GM18868 (cell line): ENCODE data around the gene NEAT1.
"Not testable (repeated sequence)": the region's sequence is repeated elsewhere in the genome, so short reads cannot be mapped to it uniquely, and the experiment has no call there.

Experiments used
- ATAC-seq: cut with Tn5 transposase; IDR thresholded peaks from one replicate; pipeline ENCODE4 v1.9.1; 2021; ENCODE audit warnings: mild to moderate bottlenecking, moderate library complexity; ENCODE audit not compliant: unreplicated experiment

Gene NEAT1

GRCh38 chr11:65404638-65405339, 17.8 kb upstream of the NEAT1 start:
- no peak for ATAC-seq

GRCh38 chr11:65410936-65411680, 11.5 kb upstream of the NEAT1 start:
- no peak for ATAC-seq

DNA sequence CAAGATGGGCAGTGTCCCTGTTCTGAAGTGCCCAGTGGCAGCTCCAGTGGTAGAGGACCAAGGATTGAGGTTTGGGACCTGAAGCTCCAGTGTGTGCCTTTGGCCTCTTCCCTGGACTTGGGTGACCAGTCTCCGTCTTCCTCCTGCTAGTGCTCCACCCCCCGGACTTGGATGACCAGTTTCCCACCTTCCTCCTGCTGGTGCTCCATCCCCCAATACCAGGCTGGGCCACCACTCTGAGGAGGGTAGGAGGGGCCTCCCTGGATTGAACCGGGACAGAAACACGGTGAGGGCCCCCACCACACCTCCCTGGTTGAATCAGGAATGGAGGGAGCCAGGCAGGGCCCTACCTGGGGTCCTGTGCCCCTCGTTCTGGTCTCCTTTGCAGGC, 10.9 kb upstream of the NEAT1 start:
- ATAC-seq = no peak

- no peak for ATAC-seq
Observed at GRCh38 chr11:65412271-65413076, 10.1 kb upstream of the NEAT1 start.

GRCh38 chr11:65413077-65413664, 9.4 kb upstream of the NEAT1 start:
- ATAC-seq = not testable (repeated sequence)

GRCh38 chr11:65414776-65415498, 7.7 kb upstream of the NEAT1 start:
- ATAC-seq = no peak

DNA sequence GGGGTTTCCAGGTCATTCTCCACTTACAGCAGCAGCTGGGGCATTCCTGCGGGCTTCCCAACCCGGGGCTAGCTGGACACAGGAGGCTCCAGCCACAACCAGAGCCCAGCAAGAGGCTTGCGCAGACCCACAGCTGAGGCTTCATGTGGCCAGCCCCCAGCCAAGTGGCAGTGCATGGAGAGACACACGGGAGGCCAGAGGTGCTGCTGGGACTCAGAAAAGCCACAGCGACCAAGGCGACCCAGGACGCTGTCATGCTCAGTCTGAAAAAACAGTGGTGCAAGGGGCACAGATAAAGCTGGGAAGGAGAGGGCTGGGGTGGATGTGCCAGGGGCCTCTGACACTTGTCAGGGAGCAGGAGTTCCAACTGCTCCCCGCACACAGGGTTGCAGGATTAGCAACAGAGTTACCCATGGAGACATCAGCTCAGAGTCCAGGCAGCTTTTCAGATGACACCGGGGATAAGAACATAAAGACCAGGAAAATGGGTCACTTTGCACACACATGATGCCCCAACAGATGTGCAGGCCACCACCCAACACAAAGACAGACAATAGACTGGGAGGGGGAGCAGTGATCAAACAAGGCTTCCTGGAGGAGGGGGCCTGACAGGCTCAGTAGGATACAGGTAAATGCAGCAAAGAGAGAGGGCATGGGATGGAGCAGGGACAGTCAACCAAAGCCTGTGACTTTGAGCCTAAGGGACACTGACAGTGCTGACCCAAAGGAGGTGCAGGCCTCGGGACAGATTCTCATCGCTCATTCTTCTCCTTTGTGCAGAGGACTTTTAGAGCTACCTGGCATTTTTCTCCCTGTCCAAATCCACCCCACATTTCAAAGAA, 6.9 kb upstream of the NEAT1 start:
- no peak for ATAC-seq

DNA sequence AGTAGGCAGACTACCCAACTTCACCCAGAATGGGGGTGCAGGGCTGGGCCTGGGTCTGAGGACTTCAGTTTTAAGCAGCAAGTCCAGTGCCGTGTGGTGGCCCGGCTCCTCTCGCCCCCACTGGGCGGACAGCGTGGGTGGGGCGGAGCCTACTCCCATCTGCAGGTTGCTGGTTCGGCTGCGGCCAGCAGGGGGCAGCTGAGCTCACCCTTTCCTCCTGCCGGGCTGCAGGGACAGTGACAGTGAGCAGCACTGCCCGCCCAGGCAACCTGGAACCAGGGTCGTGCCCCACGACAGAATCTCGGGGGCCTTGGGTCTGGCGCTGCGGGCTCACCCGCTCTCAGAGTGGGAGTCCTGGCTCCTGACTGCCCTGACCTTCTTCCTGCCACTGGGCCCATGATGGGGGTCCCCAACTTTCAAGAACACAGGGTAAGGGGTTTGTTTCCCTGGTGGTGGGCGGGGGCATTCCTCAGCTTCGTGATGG, 6.2 kb upstream of the NEAT1 start:
- ATAC-seq = peak; percentile 31

DNA sequence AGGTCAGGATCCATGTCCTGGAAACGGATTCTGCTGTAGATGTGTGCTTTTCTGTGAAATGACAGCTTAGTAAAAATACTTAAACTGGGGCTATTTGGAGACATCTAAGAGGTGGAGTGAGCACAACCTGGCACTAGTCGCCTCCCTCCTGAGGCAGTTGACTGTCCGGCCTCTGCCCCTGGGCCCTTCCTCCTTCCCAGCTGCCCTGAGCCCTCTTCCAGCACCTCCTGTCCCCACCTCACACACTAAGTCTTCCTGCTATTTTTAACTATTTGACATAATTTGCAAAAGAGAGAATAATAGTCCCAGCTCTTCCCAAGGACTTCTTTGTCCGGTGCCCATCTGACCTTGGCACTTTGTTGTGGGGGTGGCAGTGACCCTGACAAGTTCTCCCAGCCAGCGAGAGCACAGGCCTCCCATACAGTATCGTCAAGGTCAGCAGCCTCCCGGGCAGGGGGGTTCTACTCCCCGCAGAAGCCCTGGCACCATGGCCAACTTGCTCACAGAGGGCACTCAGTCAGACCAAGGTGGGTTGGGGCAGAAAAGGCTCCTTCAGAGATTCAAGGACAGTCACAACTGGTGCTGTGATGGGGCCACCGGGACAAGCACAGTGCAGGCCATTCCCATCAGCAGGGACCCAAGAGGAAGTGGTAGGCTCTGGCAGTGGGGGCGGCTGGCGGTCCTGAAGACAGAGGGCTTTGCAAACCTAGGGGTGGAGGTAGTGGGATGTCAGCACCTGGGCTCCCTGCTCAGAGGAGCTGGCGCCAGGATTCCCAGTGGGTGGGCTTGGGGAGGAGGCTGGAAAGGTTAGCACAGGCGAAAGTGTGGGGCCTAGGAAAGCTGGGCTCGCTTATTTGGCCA, 5.5 kb upstream of the NEAT1 start:
- ATAC-seq = no peak

- ATAC-seq = no peak
Observed at GRCh38 chr11:65417702-65418430, 4.7 kb upstream of the NEAT1 start.

- ATAC-seq = no peak
Observed at GRCh38 chr11:65418431-65418680, 4.2 kb upstream of the NEAT1 start.

DNA sequence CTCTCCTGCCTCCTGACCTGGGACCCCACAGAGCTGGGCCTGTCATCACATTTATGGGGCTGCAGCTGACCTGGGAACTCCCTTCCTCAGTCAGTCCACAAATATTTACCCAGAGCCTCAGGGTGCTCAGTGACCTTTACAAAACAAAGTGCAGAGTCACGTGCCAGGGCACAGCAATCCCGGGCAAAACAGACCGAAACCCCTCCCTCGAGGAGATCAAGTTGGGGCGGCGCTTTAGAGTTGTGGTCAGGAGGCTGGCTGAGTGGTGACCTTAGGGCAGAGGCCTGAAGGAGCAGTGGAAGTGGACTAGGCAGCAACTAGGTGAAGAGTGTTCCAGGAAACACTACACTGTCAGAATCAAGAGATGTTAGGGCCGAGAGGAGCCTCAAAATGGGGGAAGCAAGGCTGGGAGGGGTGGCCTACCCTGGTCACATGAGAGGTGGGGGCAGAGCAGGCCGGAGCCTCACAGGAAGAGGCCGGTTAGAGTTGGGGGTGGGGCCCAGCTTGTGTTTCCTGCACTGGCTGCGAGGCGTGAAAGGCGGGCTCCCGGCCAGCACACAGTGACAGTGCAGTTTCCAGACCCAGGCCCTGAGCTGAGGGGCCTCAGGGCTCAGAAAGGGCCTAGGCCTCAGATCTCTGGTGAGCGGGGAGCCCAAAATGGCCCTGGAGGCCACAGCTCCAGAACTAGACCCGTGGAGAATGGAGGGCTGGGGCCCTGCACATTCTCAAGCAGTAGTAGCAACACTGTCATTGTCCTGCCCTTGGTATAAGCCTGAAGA, 3.7 kb upstream of the NEAT1 start:
- ATAC-seq = peak; percentile 45

- ATAC-seq = no peak
Observed at GRCh38 chr11:65419460-65419771, 3.2 kb upstream of the NEAT1 start.

- no peak for ATAC-seq
Observed at GRCh38 chr11:65419772-65420481, 2.7 kb upstream of the NEAT1 start.

DNA sequence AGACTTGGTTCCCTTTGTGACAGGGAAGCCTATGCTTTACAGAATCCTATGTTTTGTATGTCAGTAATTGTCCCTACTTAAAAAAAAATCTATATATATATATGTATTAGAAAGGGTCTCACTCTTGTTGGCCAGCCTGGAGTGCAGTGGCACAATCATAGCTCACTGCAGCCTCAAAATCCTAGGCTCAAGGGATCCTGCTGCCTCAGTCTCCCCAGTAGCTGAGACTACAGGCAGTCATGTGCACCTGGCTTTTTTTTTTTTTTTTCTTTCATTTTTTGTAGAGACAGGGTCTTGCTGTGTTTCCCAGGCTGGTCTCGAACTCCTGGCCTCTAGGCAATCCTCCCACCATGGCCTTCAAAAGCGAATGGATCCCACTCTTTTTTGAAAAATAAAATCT, 2.1 kb upstream of the NEAT1 start:
- ATAC-seq = no peak

DNA sequence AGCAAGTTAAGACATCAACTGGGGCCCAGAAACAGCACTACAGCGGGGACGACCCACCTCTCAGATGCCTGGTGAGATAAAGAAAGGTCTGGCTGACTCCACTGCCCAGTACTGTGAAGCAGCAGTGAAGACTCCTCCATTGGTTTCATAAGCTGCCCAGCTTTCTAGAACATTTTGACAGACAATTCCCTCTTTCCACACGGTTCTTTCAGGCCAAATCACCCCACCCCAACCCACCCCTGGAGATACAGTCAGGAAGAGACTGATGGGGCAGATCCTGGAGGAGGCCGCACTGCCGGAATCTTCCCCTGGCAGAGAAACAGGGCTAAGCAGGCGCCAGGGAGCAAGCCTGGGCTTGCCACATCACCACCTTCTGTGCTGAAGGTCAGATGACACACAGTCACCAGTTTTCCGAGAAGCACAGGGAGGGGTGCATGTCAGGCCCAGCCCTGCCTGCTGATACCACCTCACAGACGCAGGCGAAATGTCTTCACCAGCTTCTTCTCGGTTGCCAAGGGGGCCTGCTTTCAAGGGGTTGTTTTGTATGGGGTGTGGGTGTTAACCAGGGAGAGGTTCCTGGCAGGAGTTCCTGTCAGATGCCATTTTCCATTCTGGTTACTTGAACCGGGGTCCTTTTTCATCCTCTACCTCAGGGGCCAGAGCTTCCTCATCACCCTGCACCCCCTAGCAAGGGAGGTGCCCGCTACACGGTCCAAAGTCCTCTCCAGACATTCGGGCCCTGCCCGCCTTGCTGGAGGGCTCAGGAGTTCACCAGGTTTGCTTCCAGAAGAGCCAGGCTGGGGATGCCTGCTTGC, 1.4 kb upstream of the NEAT1 start:
- no peak for ATAC-seq
